ENCODE results near the gene STUM.

DNA sequence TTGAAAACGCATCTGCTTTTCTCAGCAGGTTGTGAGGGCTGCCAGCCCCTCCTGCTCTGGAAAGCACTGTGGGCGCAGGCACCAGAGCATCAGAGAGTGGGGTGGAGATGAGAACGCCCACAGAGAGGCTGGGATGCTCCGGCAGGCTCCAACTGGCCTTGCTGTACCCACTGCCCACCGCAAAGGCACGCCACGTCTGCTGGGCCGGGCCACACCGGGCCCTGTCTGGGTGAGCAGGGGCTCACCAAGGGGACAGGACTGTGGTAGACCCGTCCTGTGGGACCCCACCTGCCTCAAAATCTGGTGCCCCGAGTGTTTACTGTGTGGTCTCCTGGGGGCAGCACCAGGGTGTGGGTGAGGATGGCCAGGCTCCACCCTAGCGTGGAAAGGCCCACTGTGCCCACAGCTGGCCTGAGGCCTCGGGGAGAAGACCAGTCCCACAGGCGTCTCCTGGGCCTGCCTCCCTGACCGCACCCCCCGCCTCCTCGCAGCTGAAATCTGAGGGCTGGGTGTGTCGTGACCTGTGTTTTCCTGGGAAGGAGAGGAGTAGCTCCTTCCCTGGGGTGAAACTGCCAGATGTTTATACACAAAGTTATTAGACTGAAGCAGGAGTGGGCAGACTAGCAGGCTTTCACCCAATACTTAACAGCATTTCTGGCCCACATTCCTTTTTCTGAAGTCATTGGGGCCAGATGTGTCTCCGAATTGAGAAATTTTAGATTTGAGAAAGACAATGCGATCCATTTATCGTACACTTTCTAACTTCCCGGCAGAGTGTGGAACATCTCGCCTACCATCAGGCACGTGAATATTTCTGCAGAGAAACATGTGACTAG is 53.8 kb downstream of the STUM start:
- TF ChIP-seq CTCF (IDR thresholded peaks at IDR 0.05; ENCODE audit: insufficient read depth, low read length, poor library complexity, severe bottlenecking) (no peak), EZH2phosphoT487 (conservative IDR thresholded peaks at IDR 0.05; ENCODE audit: low read length) (no peak)

Data from SU-DHL-6 (cell line).